CD4-positive, alpha-beta T cell (primary cell): ENCODE data around the gene ARL13B. TPM values are rescaled to one million over a fixed set of nuclear protein-coding genes. Genes with fewer than 3 reads are reported as not detected.

ENCODE experiments used
- ATAC-seq: fragments of 200-7000 bp; cut with Tn5 transposase; one replicate; pipeline ENCODE4 v1.10.0; 2022; ENCODE audit warnings: mild to moderate bottlenecking; ENCODE audit not compliant: poor library complexity
- CTCF ChIA-PET: fragments of 350-600 bp; sonication (Branson Sonifier 250); formaldehyde crosslinking; loops from one replicate; lab custom pipeline; 2021; ENCODE audit warnings: antibody characterized with exemption, inconsistent platforms; lab: Charles Lee
- POLR2A ChIA-PET: fragments of 350-600 bp; sonication (Branson Sonifier 250); formaldehyde crosslinking; loops from one replicate; lab custom pipeline; 2021; ENCODE audit warnings: antibody characterized with exemption, inconsistent platforms; lab: Charles Lee
- DNase-seq, 14 experiments: peaks; one replicate each; pipeline ENCODE4 v3.0.0-alpha.2; 2013 to 2020; ENCODE audit warnings: mixed read lengths in 2 of 14
- H3K27ac ChIP-seq, 2 donors: one replicate each; pipeline versions ENCODE4 v1.5.1 to v1.7.0; 2013; ENCODE audit warnings: low read length in 2 of 2, low read depth in 1 of 2, mild to moderate bottlenecking in 1 of 2
- H3K27me3 ChIP-seq, 2 experiments: 1 replicate in 1 of 2; 2 replicates in 1 of 2; pipeline versions ENCODE4 v1.6.1 to v1.7.0; 2013; ENCODE audit warnings: low read length in 2 of 2, control low read depth in 1 of 2, mild to moderate bottlenecking in 1 of 2, moderate library complexity in 1 of 2; ENCODE audit not compliant: insufficient read depth in 2 of 2, control insufficient read depth in 1 of 2
- H3K36me3 ChIP-seq: one replicate; pipeline ENCODE4 v1.6.1; 2013; ENCODE audit warnings: low read length, control low read depth; ENCODE audit not compliant: insufficient read depth
- H3K4me1 ChIP-seq: one replicate; pipeline ENCODE4 v1.6.1; 2013; ENCODE audit warnings: low read length, control low read depth; ENCODE audit not compliant: insufficient read depth
- H3K4me3 ChIP-seq: one replicate; pipeline ENCODE4 v1.5.1; 2013; ENCODE audit warnings: mild to moderate bottlenecking, low read length, moderate library complexity
- H3K9me3 ChIP-seq, 2 experiments: 1 replicate in 1 of 2; 2 replicates in 1 of 2; pipeline versions ENCODE4 v1.6.1 to v1.7.0; 2013; ENCODE audit warnings: low read length in 2 of 2, mild to moderate bottlenecking in 2 of 2, control low read depth in 1 of 2, moderate library complexity in 1 of 2; ENCODE audit not compliant: control insufficient read depth in 1 of 2, insufficient read depth in 1 of 2
- H3K27ac Mint-ChIP-seq: one replicate; pipeline ENCODE4 v1.8.0; 2020; ENCODE audit warnings: mixed read lengths
- H3K27me3 Mint-ChIP-seq: one replicate; pipeline ENCODE4 v1.8.0; 2021; ENCODE audit warnings: mixed read lengths
- H3K36me3 Mint-ChIP-seq: one replicate; pipeline ENCODE4 v1.8.0; 2021; ENCODE audit warnings: low read depth, mixed read lengths
- H3K4me1 Mint-ChIP-seq: one replicate; pipeline ENCODE4 v1.8.0; 2021; ENCODE audit warnings: low read depth, mixed read lengths
- H3K4me3 Mint-ChIP-seq: one replicate; pipeline ENCODE4 v1.8.0; 2020; ENCODE audit warnings: mild to moderate bottlenecking, mixed read lengths
- H3K9me3 Mint-ChIP-seq: one replicate; pipeline ENCODE4 v1.8.0; 2020; ENCODE audit warnings: mixed read lengths
- CTCF ChIP-seq: fragments of 200-600 bp; IDR thresholded peaks from one replicate; pipeline ENCODE4 v1.8.0; 2022; ENCODE audit warnings: antibody characterized with exemption, mild to moderate bottlenecking
- intact Hi-C, 2 experiments: fragments of 100-400 bp; cut with DNase I in 1 of 2; cut with micrococcal nuclease in 1 of 2; formaldehyde crosslinking; loops; one replicate each; pipeline versions ENCODE4 v1.15.1 to v1.9.0; 2023 to 2025; cut with DNase I, micrococcal nuclease
- total RNA-seq, 174 experiments: library from RNA in 2 of 174; stranded (reverse) in 2 of 174; gene quantifications; one replicate each; pipeline ENCODE4 v1.2.3 and lab custom pipeline; 2021 to 2026

Gene ARL13B
- total RNA-seq, 2 experiments from 2014 or later, result 3.4 to 4.4 TPM

GRCh38 chr3:94101860-94102259 lies 121.9 kb downstream of the ARL13B start:
- Mint-ChIP-seq H3K36me3 (peaks cover 64% of the 10 kb centered on the region), H3K27ac (no peak overlapping the region), H3K9me3 (no peaks in the 10 kb centered on the region), H3K4me1 (no peaks in the 10 kb centered on the region), H3K4me3 (no peak overlapping the region), H3K27me3 (no peaks in the 10 kb centered on the region)
- DNase-seq, result peak in 1 of 14 experiments; percentile 4
- Histone ChIP-seq H3K27me3 (no peaks in the 10 kb centered on the region), H3K9me3 (no peaks in the 10 kb centered on the region), H3K4me3 (no peak overlapping the region), H3K4me1 (no peaks in the 10 kb centered on the region), H3K36me3 (peaks cover 52% of the 10 kb centered on the region), H3K27ac (no peak overlapping the region)
- ChIA-PET POLR2A (interaction anchor here (0.5 to 0.6 kb wide), 2 partner anchors 48 to 70 kb away, joined by 3 read pairs; no protein-coding TSS in a partner anchor), CTCF (interaction anchor here (0.7 kb wide), 1 partner anchor 131 kb away, joined by 5 read pairs; no protein-coding TSS in a partner anchor)
- TF ChIP-seq CTCF, result no peak
- ATAC-seq, result no peak
- intact Hi-C loops, result no loop called here

Other genes starting within 250 kb of the ARL13B start
- gene PROS1, start 6.3 kb upstream of the ARL13B start, total RNA-seq, result not detected
- gene STX19, start 48.4 kb downstream of the ARL13B start, total RNA-seq, result not detected
- under 1 TPM; 0.74 to 0.75 TPM for gene DHFR2, start 82.8 kb downstream of the ARL13B start, total RNA-seq
- 10 to 100 TPM; 12.4 to 13.4 TPM for gene NSUN3, start 82.9 kb downstream of the ARL13B start, total RNA-seq